Measurements from ENCODE around the gene HSD17B12.

The HSD17B12 gene

GRCh38 chr11:43746670-43747069, 66.1 kb downstream of the HSD17B12 start:
- TF ChIP-seq, protein P1, sequence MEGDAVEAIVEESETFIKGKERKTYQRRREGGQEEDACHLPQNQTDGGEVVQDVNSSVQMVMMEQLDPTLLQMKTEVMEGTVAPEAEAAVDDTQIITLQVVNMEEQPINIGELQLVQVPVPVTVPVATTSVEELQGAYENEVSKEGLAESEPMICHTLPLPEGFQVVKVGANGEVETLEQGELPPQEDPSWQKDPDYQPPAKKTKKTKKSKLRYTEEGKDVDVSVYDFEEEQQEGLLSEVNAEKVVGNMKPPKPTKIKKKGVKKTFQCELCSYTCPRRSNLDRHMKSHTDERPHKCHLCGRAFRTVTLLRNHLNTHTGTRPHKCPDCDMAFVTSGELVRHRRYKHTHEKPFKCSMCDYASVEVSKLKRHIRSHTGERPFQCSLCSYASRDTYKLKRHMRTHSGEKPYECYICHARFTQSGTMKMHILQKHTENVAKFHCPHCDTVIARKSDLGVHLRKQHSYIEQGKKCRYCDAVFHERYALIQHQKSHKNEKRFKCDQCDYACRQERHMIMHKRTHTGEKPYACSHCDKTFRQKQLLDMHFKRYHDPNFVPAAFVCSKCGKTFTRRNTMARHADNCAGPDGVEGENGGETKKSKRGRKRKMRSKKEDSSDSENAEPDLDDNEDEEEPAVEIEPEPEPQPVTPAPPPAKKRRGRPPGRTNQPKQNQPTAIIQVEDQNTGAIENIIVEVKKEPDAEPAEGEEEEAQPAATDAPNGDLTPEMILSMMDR (conservative IDR thresholded peaks at IDR 0.05), result no peak
- H3K27ac ChIP-seq, result no peak overlapping the region

- H3K27ac ChIP-seq, result no peak overlapping the region
- TF ChIP-seq, protein P1 (conservative IDR thresholded peaks at IDR 0.05), result no peak
Observed at GRCh38 chr11:43747130-43747802, 66.7 kb downstream of the HSD17B12 start.

GRCh38 chr11:43748095-43748494, 67.6 kb downstream of the HSD17B12 start:
- H3K27ac ChIP-seq, result no peak overlapping the region
- TF ChIP-seq, protein P1 (conservative IDR thresholded peaks at IDR 0.05), result no peak

- TF ChIP-seq, protein P1 (conservative IDR thresholded peaks at IDR 0.05), result no peak
- no peak overlapping the region for H3K27ac ChIP-seq
Observed at GRCh38 chr11:43751726-43752125, 71.2 kb downstream of the HSD17B12 start.

- TF ChIP-seq, protein P1 (conservative IDR thresholded peaks at IDR 0.05), result no peak
- H3K27ac ChIP-seq, result no peak overlapping the region
Observed at GRCh38 chr11:43756575-43756974, 76.0 kb downstream of the HSD17B12 start.

- TF ChIP-seq, protein P1 (conservative IDR thresholded peaks at IDR 0.05), result no peak
Observed at GRCh38 chr11:43758927-43759326, 78.4 kb downstream of the HSD17B12 start.

DNA sequence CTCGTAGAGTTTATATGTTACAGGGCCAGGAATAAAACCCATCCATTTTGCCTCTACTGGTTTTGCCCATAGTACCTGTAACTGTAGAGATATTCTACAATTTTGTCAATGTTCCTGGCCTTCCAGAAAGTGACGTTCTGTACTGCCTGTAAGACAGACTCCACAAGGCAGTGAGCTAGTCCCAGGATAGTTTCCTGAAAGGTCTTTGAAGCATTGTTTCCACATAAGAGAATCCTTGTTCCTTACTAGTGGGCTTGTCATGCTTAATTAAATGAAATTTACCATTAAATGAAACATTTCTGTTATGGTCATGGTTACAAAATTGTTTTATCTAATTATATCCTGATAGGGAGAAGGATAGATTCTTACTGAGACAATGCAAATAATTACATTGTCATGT, 80.4 kb downstream of the HSD17B12 start:
- H3K27ac ChIP-seq, result no peak overlapping the region
- TF ChIP-seq, protein P1 (conservative IDR thresholded peaks at IDR 0.05), result no peak

More at GRCh38 chr11:43758927-43759326, 78.4 kb downstream of the HSD17B12 start:
- no peak overlapping the region for H3K27ac ChIP-seq
